DMS153 treated with DMSO at 0.1 percent for 48 hours (cell line): ENCODE data around the gene ATP2A2.
A peak's percentile ranks its signal among the peaks of the same experiment; 100 is the strongest.
"Not testable (repeated sequence)": the region's sequence is repeated elsewhere in the genome, so short reads cannot be mapped to it uniquely, and the experiment has no call there.

ENCODE experiments used
- DNase-seq: peaks from one replicate; lab custom pipeline; 2025; ENCODE audit not compliant: unreplicated experiment; lab: John Stamatoyannopoulos, UW

ATP2A2 gene

GRCh38 chr12:110365489-110366320 is 84.7 kb downstream of the ATP2A2 start:
- no peak for DNase-seq

GRCh38 chr12:110366321-110367142 is 85.5 kb downstream of the ATP2A2 start:
- no peak for DNase-seq

GRCh38 chr12:110367181-110367864 is 86.3 kb downstream of the ATP2A2 start:
- no peak for DNase-seq

GRCh38 chr12:110369992-110370391 is 88.9 kb downstream of the ATP2A2 start:
- no peak for DNase-seq

- no peak for DNase-seq
Measured at GRCh38 chr12:110370732-110371231, 89.7 kb downstream of the ATP2A2 start.

GRCh38 chr12:110371408-110372055 is 90.5 kb downstream of the ATP2A2 start:
- DNase-seq = peak; percentile 26

GRCh38 chr12:110372056-110372425 is 91.0 kb downstream of the ATP2A2 start:
- no peak for DNase-seq

- DNase-seq = no peak
Measured at GRCh38 chr12:110373025-110373424, 92.0 kb downstream of the ATP2A2 start.

- DNase-seq = no peak
Measured at GRCh38 chr12:110373425-110373824, 92.4 kb downstream of the ATP2A2 start.

GRCh38 chr12:110373962-110374611 is 93.0 kb downstream of the ATP2A2 start:
- no peak for DNase-seq

- DNase-seq = not testable (repeated sequence)
Measured at GRCh38 chr12:110378131-110378790, 97.2 kb downstream of the ATP2A2 start.

GRCh38 chr12:110379197-110379596 is 98.2 kb downstream of the ATP2A2 start:
- no peak for DNase-seq

GRCh38 chr12:110379631-110380030 is 98.6 kb downstream of the ATP2A2 start:
- no peak for DNase-seq

- DNase-seq = no peak
Measured at GRCh38 chr12:110382683-110383082, 101.6 kb downstream of the ATP2A2 start.
